ENCODE measurements around the gene NUDT5.

DNA sequence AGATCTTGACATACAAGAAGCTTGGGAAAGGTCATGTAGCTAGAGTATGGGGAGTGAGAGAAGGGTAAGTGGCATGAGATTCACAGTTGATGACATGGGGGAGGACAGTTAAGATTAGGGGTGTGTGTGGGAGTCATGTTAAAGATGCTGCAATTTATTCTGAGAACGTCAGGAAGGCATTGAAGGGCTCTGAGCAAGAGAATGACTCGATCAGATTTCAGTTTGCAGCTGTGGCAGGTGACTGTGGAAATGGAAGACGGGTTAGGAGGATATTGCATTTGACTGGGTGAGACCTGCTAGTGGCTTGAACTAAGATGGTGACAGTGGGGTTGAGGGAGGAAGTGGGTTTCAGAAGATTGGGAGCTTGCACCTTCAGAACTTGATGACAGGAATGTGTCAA, 5.9 kb upstream of the NUDT5 start:
- no peak for TF ChIP-seq ESRRG (CRISPR knock-in tag; IDR thresholded peaks at IDR 0.05)
- TF ChIP-seq BACH2 (CRISPR knock-in tag; IDR thresholded peaks at IDR 0.05; ENCODE audit: borderline replicate concordance) = no peak
- TF ChIP-seq, protein P1, sequence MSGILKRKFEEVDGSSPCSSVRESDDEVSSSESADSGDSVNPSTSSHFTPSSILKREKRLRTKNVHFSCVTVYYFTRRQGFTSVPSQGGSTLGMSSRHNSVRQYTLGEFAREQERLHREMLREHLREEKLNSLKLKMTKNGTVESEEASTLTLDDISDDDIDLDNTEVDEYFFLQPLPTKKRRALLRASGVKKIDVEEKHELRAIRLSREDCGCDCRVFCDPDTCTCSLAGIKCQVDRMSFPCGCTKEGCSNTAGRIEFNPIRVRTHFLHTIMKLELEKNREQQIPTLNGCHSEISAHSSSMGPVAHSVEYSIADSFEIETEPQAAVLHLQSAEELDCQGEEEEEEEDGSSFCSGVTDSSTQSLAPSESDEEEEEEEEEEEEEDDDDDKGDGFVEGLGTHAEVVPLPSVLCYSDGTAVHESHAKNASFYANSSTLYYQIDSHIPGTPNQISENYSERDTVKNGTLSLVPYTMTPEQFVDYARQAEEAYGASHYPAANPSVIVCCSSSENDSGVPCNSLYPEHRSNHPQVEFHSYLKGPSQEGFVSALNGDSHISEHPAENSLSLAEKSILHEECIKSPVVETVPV (CRISPR knock-in tag; IDR thresholded peaks at IDR 0.05) = no peak
- no peak for TF ChIP-seq OSR1 (CRISPR knock-in tag; IDR thresholded peaks at IDR 0.05)
- no peak for TF ChIP-seq ZNF565 (CRISPR knock-in tag; conservative IDR thresholded peaks at IDR 0.05; ENCODE audit: low read depth)
- no peak for TF ChIP-seq CSDC2 (CRISPR knock-in tag; IDR thresholded peaks at IDR 0.05)
- no peak for TF ChIP-seq ZFP3 (CRISPR knock-in tag; IDR thresholded peaks at IDR 0.05)
